Daoy (cell line): ENCODE data around the gene PCDHGC5. TPM values are rescaled to one million over a fixed set of nuclear protein-coding genes. Genes with fewer than 3 reads are reported as not detected.

ENCODE experiments used
- DNase-seq: peaks from one replicate; pipeline ENCODE4 v3.0.0-alpha.2; 2015; ENCODE audit warnings: low read depth
- total RNA-seq: library from RNA; depleted of rRNA; stranded (reverse); fragments of >200 nt; shearing (Covaris generic); gene quantifications from 2 replicates; pipeline ENCODE4 v1.2.3, GENCODE V29; 2014; rRNA removed

Gene PCDHGC5
- total RNA-seq = 0.06 and 0.09 TPM in 2 replicates

DNA sequence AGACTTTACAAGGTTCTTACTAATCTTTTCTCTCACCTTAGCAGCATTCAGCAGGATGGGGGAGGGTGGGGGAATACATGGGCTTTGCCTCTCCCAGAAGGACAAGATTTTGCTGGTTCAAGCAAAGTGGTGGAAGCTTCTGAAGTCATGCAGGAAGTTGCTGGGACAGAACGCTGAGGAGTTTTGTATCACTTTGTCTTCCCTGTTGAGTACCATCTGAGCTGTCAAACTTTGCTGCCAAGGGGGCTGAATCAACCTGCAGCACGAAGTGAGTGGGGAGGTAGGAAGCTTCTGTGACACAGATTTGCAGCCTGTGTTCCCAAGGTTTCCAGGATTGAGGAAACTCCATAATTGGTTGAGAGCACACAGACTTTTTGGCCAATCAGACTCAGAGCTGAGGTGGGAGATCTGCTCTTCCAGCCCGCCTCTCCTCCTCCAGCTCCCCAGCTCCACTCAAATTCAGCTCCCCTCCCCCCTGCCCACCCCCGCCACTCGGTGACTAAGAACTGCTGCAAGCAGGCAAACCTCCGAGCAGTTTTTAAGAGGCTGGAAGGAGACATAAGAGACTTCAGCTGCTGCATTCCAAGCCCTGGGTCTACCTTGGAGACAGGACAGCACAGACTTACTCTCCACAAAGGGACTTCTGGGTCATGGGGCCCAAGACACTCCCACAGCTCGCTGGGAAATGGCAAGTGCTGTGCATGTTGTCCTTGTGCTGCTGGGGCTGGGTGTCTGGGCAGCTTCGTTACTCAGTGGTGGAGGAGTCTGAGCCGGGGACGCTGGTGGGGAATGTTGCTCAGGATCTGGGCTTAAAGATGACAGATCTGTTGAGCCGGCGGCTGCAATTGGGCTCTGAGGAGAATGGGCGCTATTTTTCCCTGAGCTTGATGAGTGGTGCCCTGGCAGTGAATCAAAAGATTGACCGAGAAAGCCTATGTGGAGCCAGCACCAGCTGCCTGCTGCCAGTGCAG, at the start of gene PCDHGC5:
TSS of gene PCDHGC5 (plus strand) at position 491 of the 971 bp plus-strand sequence. CDS start at position 651, 160 bp downstream.
- peak; percentile 57 for DNase-seq

DNA sequence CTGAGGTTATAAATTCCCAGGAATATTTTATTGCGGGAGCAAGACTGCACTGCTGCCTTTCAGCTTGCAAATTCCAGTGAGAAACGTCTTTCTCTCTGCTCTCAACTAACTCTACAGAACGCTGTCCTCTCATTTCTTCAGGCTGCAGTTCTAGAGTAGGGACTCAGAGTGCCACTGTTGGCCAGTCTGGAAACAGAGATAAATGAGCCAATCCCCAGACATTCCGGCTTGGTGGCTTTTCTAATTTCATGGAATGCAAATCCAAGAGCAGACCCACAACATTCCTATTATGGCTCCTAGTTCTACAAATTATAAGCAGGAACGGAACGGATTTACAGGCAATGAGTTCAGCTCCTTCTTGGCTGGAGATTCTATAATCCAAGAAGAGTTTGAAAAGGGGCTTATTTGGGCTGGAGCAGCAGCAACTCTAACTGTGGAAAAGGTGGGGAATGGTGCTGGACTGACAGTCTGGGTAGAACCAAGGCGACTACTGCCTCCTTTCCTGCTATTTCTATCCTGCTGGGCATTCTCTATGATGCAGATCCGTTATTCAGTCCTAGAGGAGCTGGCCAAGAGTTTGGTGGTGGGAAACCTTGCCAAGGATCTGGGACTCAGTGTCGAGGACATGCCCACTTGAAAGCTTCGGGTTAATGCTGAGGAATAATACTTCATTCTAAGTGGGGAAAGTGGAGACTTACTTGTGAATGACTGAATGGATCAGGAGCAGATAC, 49.3 kb upstream of the PCDHGC5 start:
- no peak for DNase-seq

DNA sequence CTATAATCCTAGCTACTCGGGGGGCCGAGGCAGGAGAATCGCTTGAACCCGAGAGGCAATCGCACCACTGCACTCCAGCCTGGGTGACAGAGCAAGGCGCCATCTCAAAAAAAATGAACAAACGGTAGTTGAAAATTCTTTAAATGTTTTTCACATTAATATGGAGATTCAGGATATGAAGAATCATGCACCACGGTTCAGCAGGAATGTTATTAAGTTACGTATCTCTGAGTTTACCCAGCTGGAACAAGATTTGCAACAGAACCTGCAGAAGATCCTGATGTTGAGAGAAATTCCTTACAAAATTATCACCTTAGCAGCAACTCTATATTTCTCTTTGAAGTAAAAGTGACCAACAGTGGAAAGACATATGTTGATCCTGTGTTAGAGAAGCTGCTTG, 48.5 kb upstream of the PCDHGC5 start:
- no peak for DNase-seq

DNA sequence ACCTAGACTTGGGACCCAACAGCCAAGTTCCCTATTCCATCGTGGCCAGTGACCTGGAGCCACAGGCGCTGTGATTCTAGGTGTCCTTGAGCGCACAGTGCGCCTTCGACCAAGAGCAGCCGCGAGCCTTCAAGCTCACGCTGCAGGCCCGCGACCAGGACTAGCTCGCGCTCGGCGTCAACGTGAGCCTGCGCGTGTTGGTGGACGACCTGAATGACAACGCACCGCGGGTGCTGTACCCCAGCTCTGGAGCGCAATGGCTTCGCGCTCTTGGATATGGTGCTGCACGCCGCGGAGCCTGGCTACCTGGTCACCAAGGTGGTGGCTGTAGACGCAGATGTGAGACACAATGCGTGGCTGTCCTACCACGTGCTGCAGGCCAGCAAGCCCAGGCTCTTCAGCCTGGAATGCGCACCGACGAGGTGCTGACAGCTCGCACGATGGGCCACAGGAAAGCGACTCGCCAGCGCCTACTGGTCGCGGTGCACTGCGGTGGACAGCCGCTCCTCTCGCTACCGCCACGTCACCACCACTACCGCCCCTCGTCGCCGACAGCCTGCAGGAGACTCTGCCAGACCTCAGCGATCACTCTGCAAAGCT, 47.2 kb upstream of the PCDHGC5 start:
- DNase-seq = no peak

DNA sequence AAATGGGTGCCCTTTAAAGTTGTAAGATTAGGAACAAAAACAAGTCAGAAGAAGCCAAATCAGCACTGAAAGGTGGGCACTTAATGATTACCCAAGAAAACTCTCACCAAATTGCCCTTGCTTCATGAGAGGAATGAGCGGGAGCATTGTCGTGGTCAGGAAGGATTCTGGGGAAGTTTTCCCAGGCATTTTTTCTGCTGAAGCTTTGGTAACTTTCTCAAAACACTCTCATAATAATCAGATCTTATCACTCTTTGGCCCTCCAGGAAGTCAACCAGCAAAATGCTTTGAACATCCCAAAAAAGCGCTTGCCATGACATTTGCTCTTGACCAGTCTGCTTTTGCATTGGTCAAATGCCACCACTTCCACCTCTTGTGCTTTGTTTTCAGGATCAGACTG, 23.5 kb upstream of the PCDHGC5 start:
- no peak for DNase-seq

DNA sequence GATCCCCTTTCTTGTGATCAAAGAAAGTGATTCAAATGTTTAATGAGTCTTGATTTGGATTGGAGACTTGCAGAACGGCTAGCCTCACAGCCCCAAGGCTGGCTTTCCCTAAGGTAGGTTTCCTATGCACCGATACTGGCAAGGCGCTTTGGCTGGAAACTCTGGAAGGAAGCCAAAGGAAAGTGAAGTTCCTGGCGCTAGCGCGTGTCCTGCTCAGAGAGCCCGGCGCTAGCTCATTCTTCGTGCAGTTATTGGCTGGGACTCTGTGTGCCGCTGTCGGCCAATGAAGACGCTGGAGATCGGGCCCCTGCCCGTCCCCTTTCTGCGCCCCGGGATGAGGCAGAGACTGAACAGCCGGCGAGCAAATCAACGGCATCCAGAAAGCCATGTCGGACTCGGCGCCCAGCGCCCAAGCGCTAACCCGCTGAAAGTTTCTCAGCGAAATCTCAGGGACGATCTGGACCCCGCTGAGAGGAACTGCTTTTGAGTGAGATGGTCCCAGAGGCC, 13.2 kb upstream of the PCDHGC5 start, which contains the start of gene PCDHGC3:
TSS of gene PCDHGC3 (plus strand) at position 342 of the 507 bp plus-strand sequence. CDS start at position 493, 151 bp downstream.
- DNase-seq = peak; percentile 96

DNA sequence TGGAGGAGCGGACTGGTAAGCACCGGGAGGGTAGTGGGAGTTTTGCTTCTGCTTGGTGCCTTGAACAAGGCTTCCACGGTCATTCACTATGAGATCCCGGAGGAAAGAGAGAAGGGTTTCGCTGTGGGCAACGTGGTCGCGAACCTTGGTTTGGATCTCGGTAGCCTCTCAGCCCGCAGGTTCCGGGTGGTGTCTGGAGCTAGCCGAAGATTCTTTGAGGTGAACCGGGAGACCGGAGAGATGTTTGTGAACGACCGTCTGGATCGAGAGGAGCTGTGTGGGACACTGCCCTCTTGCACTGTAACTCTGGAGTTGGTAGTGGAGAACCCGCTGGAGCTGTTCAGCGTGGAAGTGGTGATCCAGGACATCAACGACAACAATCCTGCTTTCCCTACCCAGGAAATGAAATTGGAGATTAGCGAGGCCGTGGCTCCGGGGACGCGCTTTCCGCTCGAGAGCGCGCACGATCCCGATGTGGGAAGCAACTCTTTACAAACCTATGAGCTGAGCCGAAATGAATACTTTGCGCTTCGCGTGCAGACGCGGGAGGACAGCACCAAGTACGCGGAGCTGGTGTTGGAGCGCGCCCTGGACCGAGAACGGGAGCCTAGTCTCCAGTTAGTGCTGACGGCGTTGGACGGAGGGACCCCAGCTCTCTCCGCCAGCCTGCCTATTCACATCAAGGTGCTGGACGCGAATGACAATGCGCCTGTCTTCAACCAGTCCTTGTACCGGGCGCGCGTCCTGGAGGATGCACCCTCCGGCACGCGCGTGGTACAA, 12.6 kb upstream of the PCDHGC5 start:
- peak; percentile 83 for DNase-seq

DNA sequence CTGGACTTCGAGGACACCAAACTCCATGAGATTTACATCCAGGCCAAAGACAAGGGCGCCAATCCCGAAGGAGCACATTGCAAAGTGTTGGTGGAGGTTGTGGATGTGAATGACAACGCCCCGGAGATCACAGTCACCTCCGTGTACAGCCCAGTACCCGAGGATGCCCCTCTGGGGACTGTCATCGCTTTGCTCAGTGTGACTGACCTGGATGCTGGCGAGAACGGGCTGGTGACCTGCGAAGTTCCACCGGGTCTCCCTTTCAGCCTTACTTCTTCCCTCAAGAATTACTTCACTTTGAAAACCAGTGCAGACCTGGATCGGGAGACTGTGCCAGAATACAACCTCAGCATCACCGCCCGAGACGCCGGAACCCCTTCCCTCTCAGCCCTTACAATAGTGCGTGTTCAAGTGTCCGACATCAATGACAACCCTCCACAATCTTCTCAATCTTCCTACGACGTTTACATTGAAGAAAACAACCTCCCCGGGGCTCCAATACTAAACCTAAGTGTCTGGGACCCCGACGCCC, 11.8 kb upstream of the PCDHGC5 start:
- peak; percentile 19 for DNase-seq

DNA sequence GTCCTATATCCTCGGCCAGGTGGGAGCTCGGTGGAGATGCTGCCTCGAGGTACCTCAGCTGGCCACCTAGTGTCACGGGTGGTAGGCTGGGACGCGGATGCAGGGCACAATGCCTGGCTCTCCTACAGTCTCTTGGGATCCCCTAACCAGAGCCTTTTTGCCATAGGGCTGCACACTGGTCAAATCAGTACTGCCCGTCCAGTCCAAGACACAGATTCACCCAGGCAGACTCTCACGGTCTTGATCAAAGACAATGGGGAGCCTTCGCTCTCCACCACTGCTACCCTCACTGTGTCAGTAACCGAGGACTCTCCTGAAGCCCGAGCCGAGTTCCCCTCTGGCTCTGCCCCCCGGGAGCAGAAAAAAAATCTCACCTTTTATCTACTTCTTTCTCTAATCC, 11.1 kb upstream of the PCDHGC5 start:
- DNase-seq = peak; percentile 33

DNA sequence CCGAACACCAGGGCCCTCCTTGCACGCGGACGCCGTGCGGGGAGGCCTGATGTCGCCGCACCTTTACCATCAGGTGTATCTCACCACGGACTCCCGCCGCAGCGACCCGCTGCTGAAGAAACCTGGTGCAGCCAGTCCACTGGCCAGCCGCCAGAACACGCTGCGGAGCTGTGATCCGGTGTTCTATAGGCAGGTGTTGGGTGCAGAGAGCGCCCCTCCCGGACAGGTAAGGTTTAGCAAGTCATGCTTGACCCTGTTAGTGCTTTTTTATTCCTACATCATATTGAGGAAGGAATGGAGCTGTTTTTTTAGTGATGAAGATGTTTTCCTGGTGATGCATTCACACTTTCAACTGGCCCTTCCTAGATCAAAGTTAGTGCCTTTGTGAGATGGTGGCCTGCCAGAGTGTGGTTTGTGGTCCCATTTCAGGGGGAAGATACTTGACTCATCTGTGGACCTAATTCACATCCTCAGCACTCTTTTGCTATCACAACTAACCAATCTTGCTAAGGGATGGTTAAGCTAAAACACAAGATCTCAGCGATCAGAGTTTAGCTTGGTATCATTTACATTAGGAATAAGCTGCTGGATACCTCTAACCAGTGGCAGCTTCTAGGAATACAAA, 10.4 kb upstream of the PCDHGC5 start:
- DNase-seq = no peak

DNA sequence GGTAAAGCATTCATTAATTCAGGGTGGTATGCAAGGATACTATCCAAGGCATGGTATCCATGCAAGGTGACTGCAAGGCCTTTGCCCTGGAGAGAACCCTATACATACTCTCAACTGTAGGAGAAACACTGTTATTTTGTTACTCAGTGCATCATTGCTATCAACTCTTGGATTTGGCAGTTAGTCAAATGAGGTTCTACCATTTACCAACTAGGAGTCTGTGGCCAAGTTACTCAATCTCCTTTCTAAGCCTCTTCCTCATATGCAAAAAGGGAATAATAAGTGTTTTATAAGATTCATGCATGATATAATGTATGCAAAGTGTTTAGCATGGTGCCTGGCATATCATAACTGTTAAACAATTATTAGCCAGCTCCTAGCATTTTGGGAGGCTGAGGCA, 9.1 kb upstream of the PCDHGC5 start:
- DNase-seq = no peak

DNA sequence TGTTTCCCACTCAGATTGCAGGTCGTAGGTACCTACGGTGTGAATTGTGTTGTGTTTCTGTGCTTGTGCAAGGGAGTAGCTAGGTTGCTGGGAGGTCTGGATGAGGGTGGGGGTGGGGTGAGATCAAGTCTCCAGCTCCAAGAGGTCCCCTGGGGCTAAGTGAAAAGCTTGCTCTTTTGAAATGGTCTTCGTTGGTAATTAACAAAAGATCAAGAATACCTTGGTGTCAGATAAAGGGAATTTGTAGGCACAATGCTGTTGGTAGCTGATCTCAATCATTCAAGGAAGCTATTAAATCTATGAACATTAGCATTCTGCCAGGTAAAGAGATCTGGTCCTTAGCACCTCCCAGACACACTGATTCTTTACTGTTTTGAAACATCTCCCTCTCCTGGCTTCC, 5.0 kb upstream of the PCDHGC5 start:
- no peak for DNase-seq

DNA sequence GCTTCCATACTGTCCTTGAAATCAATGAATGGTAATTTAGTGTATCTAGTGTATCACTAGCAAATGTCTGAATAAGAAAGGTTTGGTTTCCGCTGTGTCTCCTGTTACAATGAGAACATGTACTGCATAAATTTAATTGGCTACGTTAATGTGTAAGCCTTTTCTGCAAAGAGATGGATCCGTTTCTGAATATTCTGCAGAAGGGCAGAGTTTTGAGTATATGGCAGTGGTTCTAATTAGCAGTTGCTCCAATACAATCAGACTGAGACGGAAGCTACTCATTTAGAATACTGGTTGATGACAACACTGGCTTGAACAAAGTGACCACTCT, 4.6 kb upstream of the PCDHGC5 start:
- DNase-seq = no peak

DNA sequence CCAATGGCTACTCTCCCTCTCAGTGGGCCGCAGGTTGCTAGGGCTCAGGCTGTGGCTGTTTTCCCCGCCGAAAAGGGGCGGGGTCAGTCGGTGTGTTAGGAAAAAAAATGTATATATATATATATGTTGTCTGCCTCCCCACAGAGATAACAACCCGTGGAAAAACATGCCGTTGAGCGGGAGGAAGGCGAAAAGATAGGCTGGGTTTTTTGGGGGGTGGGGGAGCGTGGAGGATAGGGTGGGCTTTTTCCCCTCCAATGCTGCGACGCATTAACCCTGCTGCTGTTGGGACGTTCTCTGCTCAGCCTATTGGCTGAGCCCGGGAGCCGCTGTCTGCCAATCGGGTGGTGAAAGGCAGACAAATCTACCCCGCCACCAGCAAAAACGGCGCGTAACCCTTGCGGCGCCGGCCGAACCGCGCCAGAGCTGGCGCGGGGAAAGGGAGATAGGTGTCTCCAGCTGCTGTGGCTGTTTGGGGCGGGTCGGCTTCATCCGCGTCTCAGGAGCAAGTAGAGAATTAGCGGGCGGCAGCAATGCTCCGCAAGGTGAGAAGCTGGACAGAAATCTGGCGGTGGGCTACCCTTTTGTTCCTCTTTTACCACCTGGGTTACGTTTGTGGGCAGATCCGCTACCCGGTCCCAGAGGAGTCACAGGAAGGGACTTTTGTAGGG, 4.1 kb upstream of the PCDHGC5 start, which contains the start of gene PCDHGC4:
TSS of gene PCDHGC4 (plus strand) at position 390 of the 671 bp plus-strand sequence. CDS start at position 534, 144 bp downstream.
- DNase-seq = no peak

DNA sequence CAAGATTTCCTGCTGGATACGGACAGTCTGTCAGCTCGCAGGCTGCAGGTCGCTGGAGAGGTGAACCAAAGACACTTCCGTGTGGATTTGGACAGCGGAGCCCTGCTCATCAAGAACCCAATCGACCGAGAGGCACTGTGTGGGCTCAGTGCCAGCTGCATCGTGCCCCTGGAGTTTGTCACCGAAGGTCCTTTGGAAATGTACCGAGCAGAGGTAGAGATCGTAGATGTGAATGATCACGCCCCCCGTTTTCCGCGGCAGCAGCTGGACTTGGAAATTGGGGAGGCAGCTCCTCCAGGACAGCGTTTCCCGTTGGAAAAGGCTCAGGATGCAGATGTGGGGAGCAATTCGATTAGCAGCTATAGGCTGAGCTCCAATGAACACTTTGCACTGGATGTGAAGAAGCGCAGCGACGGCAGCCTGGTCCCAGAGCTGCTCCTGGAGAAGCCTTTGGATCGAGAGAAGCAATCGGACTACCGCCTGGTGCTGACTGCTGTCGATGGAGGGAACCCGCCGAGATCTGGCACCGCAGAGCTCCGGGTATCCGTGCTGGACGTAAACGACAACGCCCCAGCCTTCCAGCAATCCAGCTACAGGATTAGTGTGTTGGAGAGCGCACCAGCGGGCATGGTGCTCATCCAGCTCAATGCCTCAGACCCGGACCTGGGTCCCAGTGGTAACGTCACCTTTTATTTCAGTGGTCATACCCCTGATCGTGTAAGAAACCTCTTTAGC, 3.4 kb upstream of the PCDHGC5 start:
- no peak for DNase-seq

DNA sequence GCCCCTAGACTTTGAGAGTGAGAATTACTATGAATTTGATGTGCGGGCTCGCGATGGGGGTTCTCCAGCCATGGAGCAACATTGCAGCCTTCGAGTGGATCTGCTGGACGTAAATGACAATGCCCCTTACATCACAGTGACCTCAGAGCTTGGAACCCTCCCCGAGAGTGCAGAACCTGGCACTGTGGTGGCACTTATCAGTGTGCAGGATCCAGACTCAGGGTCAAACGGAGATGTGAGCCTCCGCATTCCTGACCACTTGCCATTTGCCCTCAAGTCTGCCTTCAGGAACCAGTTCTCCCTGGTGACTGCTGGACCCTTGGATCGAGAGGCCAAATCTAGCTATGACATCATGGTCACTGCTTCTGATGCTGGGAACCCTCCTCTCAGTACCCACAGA, 2.8 kb upstream of the PCDHGC5 start:
- no peak for DNase-seq

DNA sequence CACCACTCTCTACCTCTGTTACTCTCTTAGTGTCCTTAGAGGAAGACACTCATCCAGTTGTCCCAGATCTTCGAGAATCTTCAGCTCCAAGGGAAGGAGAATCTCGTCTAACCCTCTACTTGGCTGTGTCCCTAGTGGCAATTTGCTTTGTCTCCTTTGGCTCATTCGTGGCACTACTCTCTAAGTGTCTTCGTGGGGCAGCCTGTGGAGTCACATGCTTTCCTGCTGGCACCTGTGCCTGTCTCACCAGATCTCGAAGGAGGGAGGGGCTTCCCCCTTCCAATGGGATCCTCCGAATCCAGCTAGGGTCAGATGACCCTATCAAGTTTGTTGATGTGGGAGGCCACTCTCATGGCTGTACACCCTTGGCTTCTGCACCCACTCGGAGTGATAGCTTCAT, 1.8 kb upstream of the PCDHGC5 start:
- DNase-seq = no peak

DNA sequence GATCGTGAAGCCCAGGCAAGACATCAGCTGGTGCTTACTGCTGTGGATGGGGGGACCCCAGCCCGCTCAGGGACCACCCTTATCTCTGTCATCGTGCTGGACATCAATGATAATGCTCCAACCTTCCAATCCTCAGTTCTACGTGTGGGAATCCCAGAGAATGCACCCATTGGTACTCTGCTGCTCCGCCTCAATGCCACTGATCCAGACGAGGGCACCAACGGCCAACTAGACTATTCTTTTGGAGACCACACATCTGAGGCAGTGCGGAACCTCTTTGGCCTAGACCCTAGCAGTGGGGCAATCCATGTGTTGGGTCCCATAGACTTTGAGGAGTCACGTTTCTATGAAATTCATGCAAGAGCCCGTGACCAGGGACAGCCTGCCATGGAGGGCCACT, 960 bp downstream of the PCDHGC5 start:
- no peak for DNase-seq

DNA sequence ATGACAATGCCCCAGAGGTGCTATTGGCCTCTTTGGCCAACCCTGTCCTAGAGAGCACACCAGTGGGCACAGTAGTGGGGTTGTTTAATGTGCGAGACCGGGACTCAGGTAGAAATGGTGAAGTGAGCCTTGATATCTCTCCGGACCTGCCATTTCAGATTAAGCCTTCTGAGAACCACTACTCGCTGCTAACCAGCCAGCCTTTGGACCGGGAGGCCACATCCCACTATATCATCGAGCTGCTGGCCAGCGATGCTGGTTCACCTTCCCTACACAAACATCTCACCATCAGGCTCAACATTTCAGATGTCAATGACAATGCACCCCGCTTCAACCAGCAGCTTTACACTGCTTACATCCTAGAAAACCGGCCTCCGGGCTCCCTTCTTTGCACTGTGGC, 1.4 kb downstream of the PCDHGC5 start:
- no peak for DNase-seq
